ENCODE measurements around the gene NBDY. TPM values are rescaled to one million over a fixed set of nuclear protein-coding genes. Genes with fewer than 3 reads are reported as not detected.
"Not testable (repeated sequence)": the region's sequence is repeated elsewhere in the genome, so short reads cannot be mapped to it uniquely, and the experiment has no call there.

NBDY gene
- total RNA-seq, 1 donor from 2014 or later: 90.1 TPM

GRCh38 chrX:56804867-56805266 lies 75.8 kb downstream of the NBDY start:
- Mint-ChIP-seq H3K4me3 (ENCODE audit: unreplicated experiment) (no peak overlapping the region), H3K36me3 (ENCODE audit: low read depth, unreplicated experiment) (peaks cover 11% of the 10 kb centered on the region), H3K9me3 (ENCODE audit: unreplicated experiment) (no peaks in the 10 kb centered on the region), H3K4me1 (ENCODE audit: unreplicated experiment) (peaks cover 19% of the 10 kb centered on the region), H3K27ac (ENCODE audit: unreplicated experiment) (no peak overlapping the region), H3K27me3 (ENCODE audit: unreplicated experiment) (peaks cover 2% of the 10 kb centered on the region)
- DNase-seq (ENCODE audit: low spot score): no peak
- TF ChIP-seq CTCF (IDR thresholded peaks at IDR 0.05; ENCODE audit: unreplicated experiment): no peak

- H3K9me3 Mint-ChIP-seq (ENCODE audit: unreplicated experiment): no peaks in the 10 kb centered on the region
- TF ChIP-seq CTCF (IDR thresholded peaks at IDR 0.05; ENCODE audit: unreplicated experiment): no peak
- no peak overlapping the region for H3K27ac Mint-ChIP-seq (ENCODE audit: unreplicated experiment)
- no peak for DNase-seq (ENCODE audit: low spot score)
- H3K36me3 Mint-ChIP-seq (ENCODE audit: low read depth, unreplicated experiment): peaks cover 6% of the 10 kb centered on the region
- H3K4me1 Mint-ChIP-seq (ENCODE audit: unreplicated experiment): peaks cover 14% of the 10 kb centered on the region
- no peak overlapping the region for H3K4me3 Mint-ChIP-seq (ENCODE audit: unreplicated experiment)
- H3K27me3 Mint-ChIP-seq (ENCODE audit: unreplicated experiment): peaks cover 2% of the 10 kb centered on the region
These were observed 76.4 kb downstream of the NBDY start for GRCh38 chrX:56805399-56805798.

GRCh38 chrX:56806176-56806575 lies 77.1 kb downstream of the NBDY start:
- not testable (repeated sequence) for H3K36me3 Mint-ChIP-seq (ENCODE audit: low read depth, unreplicated experiment); H3K4me1 Mint-ChIP-seq (ENCODE audit: unreplicated experiment); DNase-seq (ENCODE audit: low spot score); H3K9me3 Mint-ChIP-seq (ENCODE audit: unreplicated experiment); H3K4me3 Mint-ChIP-seq (ENCODE audit: unreplicated experiment); H3K27me3 Mint-ChIP-seq (ENCODE audit: unreplicated experiment); H3K27ac Mint-ChIP-seq (ENCODE audit: unreplicated experiment)

GRCh38 chrX:56811599-56811998 lies 82.6 kb downstream of the NBDY start:
- Mint-ChIP-seq H3K27me3 (ENCODE audit: unreplicated experiment) (peaks cover 2% of the 10 kb centered on the region), H3K36me3 (ENCODE audit: low read depth, unreplicated experiment) (peaks cover 3% of the 10 kb centered on the region), H3K9me3 (ENCODE audit: unreplicated experiment) (no peaks in the 10 kb centered on the region), H3K4me1 (ENCODE audit: unreplicated experiment) (peaks cover 14% of the 10 kb centered on the region), H3K27ac (ENCODE audit: unreplicated experiment) (no peak overlapping the region), H3K4me3 (ENCODE audit: unreplicated experiment) (no peak overlapping the region)
- DNase-seq (ENCODE audit: low spot score): no peak
- TF ChIP-seq CTCF (IDR thresholded peaks at IDR 0.05; ENCODE audit: unreplicated experiment): no peak

- H3K4me3 Mint-ChIP-seq (ENCODE audit: unreplicated experiment): no peak overlapping the region
- DNase-seq (ENCODE audit: low spot score): no peak
- peaks cover 14% of the 10 kb centered on the region for H3K4me1 Mint-ChIP-seq (ENCODE audit: unreplicated experiment)
- no peak for TF ChIP-seq CTCF (IDR thresholded peaks at IDR 0.05; ENCODE audit: unreplicated experiment)
- peaks cover 3% of the 10 kb centered on the region for H3K36me3 Mint-ChIP-seq (ENCODE audit: low read depth, unreplicated experiment)
- H3K27me3 Mint-ChIP-seq (ENCODE audit: unreplicated experiment): no peaks in the 10 kb centered on the region
- H3K9me3 Mint-ChIP-seq (ENCODE audit: unreplicated experiment): no peaks in the 10 kb centered on the region
- H3K27ac Mint-ChIP-seq (ENCODE audit: unreplicated experiment): peak overlapping the region; percentile 50
These were observed 83.6 kb downstream of the NBDY start for GRCh38 chrX:56812515-56813105.
